Uterus (tissue), 2 donors: ENCODE results near the gene CAPZA2.

Experiments used
- CTCF ChIP-seq, 4 experiments: fragments of 200-600 bp in 2 of 4; fragments of 450-650 bp in 2 of 4; sonication (generic) in 2 of 4; IDR thresholded peaks; one replicate each; pipeline ENCODE4 v1.5.1; 2016 to 2019; ENCODE audit warnings: antibody characterized with exemption in 4 of 4, mild to moderate bottlenecking in 2 of 4, moderate library complexity in 1 of 4
- POLR2A ChIP-seq, 2 donors: fragments of 450-650 bp; IDR thresholded peaks; one replicate each; pipeline ENCODE4 v1.6.1; 2016; ENCODE audit warnings: antibody characterized with exemption in 2 of 2, mild to moderate bottlenecking in 1 of 2, moderate library complexity in 1 of 2

- TF ChIP-seq CTCF (IDR thresholded peaks at IDR 0.05) = no peak
- no peak for TF ChIP-seq POLR2A (IDR thresholded peaks at IDR 0.05)
Measured at GRCh38 chr7:116956477-116956804, 94.1 kb downstream of the CAPZA2 start.
